ENCODE data around the gene CD300H. TPM values are rescaled to one million over a fixed set of nuclear protein-coding genes. Genes with fewer than 3 reads are reported as not detected.
"Not testable (repeated sequence)": the region's sequence is repeated elsewhere in the genome, so short reads cannot be mapped to it uniquely, and the experiment has no call there.

The CD300H gene
- total RNA-seq, 1 donor from 2014 or later: not detected

DNA sequence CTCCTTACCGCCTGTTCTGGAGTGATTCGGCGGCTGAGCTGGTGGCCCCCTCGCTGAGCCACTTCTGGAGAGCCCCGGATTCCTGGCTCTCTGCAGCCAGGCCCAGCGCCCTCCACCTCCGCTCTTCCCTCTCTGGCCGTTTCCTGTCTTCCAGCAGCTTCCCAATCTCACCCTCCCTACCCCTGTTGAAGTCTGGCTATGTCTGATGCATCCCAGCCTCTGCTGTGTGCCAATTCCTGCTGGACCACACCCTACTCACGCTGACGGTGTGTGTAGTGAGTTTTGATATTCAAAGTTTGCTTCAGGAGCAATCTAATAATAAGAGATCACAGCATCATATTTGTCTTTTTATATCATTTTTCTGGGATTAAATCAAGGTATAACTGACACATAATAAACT is 15.3 kb upstream of the CD300H start:
- Histone ChIP-seq H3K4me3 (ENCODE audit: low read depth, low read length) (no peak overlapping the region), H3K36me3 (ENCODE audit: control insufficient read depth, insufficient read depth, low read length) (no peaks in the 10 kb centered on the region), H3K27me3 (ENCODE audit: control insufficient read depth, insufficient read depth, low read length) (no peaks in the 10 kb centered on the region)
- no peak for DNase-seq (ENCODE audit: low read depth)
- TF ChIP-seq, protein P1, sequence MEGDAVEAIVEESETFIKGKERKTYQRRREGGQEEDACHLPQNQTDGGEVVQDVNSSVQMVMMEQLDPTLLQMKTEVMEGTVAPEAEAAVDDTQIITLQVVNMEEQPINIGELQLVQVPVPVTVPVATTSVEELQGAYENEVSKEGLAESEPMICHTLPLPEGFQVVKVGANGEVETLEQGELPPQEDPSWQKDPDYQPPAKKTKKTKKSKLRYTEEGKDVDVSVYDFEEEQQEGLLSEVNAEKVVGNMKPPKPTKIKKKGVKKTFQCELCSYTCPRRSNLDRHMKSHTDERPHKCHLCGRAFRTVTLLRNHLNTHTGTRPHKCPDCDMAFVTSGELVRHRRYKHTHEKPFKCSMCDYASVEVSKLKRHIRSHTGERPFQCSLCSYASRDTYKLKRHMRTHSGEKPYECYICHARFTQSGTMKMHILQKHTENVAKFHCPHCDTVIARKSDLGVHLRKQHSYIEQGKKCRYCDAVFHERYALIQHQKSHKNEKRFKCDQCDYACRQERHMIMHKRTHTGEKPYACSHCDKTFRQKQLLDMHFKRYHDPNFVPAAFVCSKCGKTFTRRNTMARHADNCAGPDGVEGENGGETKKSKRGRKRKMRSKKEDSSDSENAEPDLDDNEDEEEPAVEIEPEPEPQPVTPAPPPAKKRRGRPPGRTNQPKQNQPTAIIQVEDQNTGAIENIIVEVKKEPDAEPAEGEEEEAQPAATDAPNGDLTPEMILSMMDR (IDR thresholded peaks at IDR 0.05; ENCODE audit: insufficient read depth, low read length, poor library complexity, severe bottlenecking): no peak

DNA sequence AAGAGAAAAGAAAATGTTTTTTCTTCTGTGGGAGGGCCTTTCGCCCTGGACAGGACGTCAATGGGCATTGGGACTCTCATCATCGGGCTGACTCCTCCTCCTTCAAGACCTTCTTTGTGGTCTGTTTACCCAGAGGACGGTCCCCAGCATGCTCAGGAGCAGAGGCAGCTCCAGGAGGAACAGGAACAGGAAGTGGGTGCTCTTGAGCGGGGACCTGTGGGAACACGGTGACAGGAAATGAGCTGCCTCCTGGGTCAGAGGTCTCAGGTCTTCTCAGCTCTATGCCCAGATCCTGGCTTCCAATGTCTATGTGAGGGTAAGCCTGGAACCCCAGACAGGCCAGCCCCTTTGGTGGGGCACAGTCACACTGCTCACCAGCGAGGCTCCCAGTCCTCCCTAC is 12.6 kb upstream of the CD300H start:
- Histone ChIP-seq H3K4me3 (ENCODE audit: low read depth, low read length) (no peak overlapping the region), H3K27me3 (ENCODE audit: control insufficient read depth, insufficient read depth, low read length) (no peaks in the 10 kb centered on the region), H3K36me3 (ENCODE audit: control insufficient read depth, insufficient read depth, low read length) (no peaks in the 10 kb centered on the region)
- TF ChIP-seq, protein P1 (IDR thresholded peaks at IDR 0.05; ENCODE audit: insufficient read depth, low read length, poor library complexity, severe bottlenecking): no peak
- no peak for DNase-seq (ENCODE audit: low read depth)

DNA sequence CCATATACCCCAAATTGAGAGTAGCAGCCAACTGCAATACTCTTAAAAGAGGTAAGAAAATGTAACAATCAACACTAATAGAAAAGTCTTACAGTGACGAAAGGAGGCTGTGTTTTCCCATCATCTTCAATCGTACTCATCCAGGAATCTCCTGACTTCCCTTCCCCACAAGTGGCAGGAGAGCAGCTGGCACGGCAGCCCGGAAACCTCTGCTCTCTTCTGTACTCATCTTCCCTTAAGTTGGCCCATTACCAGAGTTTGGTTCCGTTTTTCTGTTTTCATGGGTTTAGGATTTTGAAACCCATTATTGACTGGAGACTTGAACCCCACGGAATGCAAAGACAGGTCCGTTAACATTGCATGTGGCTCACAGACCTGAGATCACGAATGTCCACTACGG is 11.7 kb upstream of the CD300H start:
- TF ChIP-seq, protein P1 (IDR thresholded peaks at IDR 0.05; ENCODE audit: insufficient read depth, low read length, poor library complexity, severe bottlenecking): no peak
- no peaks in the 10 kb centered on the region for H3K36me3 ChIP-seq (ENCODE audit: control insufficient read depth, insufficient read depth, low read length)
- no peak overlapping the region for H3K4me3 ChIP-seq (ENCODE audit: low read depth, low read length)
- DNase-seq (ENCODE audit: low read depth): no peak
- H3K27me3 ChIP-seq (ENCODE audit: control insufficient read depth, insufficient read depth, low read length): no peaks in the 10 kb centered on the region

DNA sequence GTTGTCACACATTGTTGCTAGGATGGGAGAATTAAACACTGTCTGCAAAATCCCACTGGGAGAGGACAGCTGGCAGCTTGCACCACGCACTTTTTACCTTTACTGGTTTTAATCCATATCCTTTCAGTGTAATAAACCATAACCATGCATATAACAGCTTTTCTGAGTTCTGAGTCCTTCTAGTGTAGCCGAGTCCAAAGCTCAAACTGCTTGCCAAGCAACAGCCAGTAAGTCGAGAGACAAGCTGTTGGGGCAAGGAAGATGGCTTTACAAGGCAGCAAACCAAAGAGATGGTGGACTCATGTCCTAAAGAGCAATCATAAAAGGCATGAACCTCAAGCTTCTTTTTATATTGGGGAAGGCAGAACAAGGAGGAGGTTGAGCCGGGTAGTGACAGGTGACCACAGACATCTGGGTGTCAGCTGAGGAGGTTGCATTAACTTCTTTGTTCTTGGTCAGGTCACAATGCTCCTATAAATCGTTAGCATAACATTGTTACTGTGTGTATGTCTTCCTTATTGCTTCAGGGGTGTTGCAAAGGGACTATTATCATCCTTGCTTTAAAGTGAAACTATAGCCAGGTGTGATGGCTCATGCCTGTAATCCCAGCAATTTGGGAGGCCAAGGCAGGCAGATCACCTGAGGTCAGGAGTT is 7.3 kb upstream of the CD300H start:
- TF ChIP-seq, protein P1 (IDR thresholded peaks at IDR 0.05; ENCODE audit: insufficient read depth, low read length, poor library complexity, severe bottlenecking): no peak
- H3K36me3 ChIP-seq (ENCODE audit: control insufficient read depth, insufficient read depth, low read length): no peaks in the 10 kb centered on the region
- DNase-seq (ENCODE audit: low read depth): no peak
- no peaks in the 10 kb centered on the region for H3K27me3 ChIP-seq (ENCODE audit: control insufficient read depth, insufficient read depth, low read length)
- no peak overlapping the region for H3K4me3 ChIP-seq (ENCODE audit: low read depth, low read length)

DNA sequence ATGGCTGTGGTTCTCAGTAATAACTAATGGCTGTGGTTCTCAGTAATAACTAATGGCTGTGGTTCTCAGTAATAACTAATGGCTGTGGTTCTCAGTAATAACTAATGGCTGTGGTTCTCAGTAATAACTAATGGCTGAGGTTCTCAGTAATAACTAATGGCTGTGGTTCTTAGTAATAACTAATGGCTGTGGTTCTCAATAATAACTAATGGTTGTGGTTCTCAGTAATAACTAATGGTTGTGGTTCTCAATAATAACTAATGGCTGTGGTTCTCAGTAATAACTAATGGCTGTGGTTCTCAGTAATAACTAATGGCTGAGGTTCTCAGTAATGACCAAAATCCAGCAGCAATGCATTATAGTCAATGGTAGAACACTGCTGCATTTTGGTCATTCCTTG is 6.3 kb upstream of the CD300H start:
- not testable (repeated sequence) for H3K27me3 ChIP-seq (ENCODE audit: control insufficient read depth, insufficient read depth, low read length); DNase-seq (ENCODE audit: low read depth); H3K36me3 ChIP-seq (ENCODE audit: control insufficient read depth, insufficient read depth, low read length); H3K4me3 ChIP-seq (ENCODE audit: low read depth, low read length)

DNA sequence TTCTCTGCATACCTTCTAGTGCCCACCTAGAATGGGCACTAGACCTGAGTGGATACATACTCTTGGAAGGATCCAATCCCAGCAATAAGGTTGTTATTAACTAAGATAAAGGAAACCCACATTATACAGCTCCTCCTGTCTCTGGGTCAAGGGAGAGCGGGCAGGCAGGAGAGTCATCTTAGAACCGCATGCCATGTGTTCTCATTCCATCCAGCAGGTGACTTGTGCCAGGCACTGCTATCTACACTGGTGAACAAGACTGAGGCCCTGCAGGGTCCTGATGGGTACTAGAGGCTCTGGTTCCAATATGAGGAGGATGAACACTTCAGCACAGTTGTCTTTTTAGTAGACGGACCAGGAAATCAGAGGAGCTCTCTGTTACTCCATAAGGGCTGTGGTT is 5.9 kb upstream of the CD300H start:
- TF ChIP-seq, protein P1 (IDR thresholded peaks at IDR 0.05; ENCODE audit: insufficient read depth, low read length, poor library complexity, severe bottlenecking): peak; percentile 8
- Histone ChIP-seq H3K4me3 (ENCODE audit: low read depth, low read length) (no peak overlapping the region), H3K36me3 (ENCODE audit: control insufficient read depth, insufficient read depth, low read length) (no peaks in the 10 kb centered on the region), H3K27me3 (ENCODE audit: control insufficient read depth, insufficient read depth, low read length) (no peaks in the 10 kb centered on the region)
- no peak for DNase-seq (ENCODE audit: low read depth)
